ENCODE data around the gene IFT27.

Gene IFT27

DNA sequence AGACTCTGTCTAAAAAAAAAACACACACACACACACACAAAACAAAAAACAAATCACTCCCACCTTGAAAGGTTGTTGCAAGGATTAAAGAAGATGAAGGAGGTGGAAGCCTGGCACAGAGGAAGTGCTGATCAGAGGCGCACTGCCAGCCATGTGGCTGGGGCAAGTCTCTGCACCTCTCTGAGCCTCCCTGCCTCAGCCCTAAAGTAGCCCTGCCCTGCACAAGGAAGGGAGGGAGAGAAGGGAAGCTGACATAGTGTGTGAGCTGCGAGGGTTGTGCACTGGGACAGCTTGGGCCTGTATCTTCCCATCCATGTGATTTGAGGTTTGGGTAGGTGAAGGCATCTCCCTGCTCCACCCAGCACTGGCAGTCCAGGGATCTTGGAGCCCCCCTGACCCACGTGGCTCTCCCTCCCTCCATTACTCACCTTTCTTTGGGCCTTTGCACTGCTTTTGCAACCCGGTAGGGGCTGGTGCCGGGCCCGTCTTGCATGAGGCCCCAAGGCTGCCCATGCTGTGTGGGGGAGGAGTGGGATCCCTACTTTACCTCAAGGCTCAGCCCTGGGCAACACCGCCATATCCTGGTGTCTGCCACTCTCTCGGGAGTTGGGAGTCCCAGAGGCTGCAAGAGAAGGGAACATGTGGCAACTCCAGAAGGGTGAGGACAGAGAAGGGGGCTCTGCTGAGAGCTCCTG, 30.5 kb downstream of the IFT27 start:
- no peak overlapping the region for H3K4me3 ChIP-seq (replicated peaks; ENCODE audit: low read depth, low read length)
- TF ChIP-seq, protein P1, sequence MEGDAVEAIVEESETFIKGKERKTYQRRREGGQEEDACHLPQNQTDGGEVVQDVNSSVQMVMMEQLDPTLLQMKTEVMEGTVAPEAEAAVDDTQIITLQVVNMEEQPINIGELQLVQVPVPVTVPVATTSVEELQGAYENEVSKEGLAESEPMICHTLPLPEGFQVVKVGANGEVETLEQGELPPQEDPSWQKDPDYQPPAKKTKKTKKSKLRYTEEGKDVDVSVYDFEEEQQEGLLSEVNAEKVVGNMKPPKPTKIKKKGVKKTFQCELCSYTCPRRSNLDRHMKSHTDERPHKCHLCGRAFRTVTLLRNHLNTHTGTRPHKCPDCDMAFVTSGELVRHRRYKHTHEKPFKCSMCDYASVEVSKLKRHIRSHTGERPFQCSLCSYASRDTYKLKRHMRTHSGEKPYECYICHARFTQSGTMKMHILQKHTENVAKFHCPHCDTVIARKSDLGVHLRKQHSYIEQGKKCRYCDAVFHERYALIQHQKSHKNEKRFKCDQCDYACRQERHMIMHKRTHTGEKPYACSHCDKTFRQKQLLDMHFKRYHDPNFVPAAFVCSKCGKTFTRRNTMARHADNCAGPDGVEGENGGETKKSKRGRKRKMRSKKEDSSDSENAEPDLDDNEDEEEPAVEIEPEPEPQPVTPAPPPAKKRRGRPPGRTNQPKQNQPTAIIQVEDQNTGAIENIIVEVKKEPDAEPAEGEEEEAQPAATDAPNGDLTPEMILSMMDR (IDR thresholded peaks at IDR 0.05; ENCODE audit: low read depth, low read length, missing control alignments): no peak
- no peak for DNase-seq (ENCODE audit: extremely low read depth, low read depth)

DNA sequence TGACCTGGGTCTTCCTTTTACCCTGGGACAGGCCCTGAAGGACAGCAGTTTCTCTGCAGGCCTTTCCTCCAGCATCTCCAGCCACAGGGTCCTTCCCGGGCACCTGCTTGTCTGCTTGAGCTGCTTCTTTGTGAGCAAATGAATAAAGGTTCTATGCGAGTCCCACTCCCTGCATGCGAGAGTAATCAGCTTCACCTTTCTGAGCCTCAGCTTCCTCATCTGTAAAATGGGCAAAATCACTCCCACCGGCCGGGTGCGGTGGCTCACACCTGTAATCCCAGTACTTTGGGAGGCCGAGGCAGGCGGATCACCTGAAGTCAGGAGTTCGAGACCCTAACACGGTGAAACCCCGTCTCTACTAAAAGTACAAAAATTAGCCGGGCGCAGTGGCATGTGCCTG, 31.1 kb downstream of the IFT27 start:
- TF ChIP-seq, protein P1 (IDR thresholded peaks at IDR 0.05; ENCODE audit: low read depth, low read length, missing control alignments): no peak
- no peak for DNase-seq (ENCODE audit: extremely low read depth, low read depth)
- H3K4me3 ChIP-seq (replicated peaks; ENCODE audit: low read depth, low read length): no peak overlapping the region

DNA sequence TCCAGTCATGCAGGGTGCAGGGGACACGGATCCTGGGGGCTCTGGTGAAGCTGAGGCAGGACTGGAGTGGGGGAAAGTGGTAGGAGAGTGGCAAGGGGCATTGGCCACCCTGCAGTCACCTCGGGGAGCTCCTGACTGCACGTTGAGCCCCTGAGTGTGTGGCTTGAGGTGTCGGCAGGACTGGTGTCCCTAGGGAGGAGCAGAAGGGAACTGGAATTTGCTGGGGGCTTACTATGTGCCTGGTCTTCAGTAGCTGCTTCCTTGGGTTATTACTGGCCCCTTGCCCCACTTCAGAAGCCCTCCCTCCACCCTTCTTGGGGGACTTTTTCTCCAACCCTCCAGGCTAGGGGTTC, 31.5 kb downstream of the IFT27 start:
- TF ChIP-seq, protein P1 (IDR thresholded peaks at IDR 0.05; ENCODE audit: low read depth, low read length, missing control alignments): no peak
- DNase-seq (ENCODE audit: extremely low read depth, low read depth): no peak
- H3K4me3 ChIP-seq (replicated peaks; ENCODE audit: low read depth, low read length): no peak overlapping the region

DNA sequence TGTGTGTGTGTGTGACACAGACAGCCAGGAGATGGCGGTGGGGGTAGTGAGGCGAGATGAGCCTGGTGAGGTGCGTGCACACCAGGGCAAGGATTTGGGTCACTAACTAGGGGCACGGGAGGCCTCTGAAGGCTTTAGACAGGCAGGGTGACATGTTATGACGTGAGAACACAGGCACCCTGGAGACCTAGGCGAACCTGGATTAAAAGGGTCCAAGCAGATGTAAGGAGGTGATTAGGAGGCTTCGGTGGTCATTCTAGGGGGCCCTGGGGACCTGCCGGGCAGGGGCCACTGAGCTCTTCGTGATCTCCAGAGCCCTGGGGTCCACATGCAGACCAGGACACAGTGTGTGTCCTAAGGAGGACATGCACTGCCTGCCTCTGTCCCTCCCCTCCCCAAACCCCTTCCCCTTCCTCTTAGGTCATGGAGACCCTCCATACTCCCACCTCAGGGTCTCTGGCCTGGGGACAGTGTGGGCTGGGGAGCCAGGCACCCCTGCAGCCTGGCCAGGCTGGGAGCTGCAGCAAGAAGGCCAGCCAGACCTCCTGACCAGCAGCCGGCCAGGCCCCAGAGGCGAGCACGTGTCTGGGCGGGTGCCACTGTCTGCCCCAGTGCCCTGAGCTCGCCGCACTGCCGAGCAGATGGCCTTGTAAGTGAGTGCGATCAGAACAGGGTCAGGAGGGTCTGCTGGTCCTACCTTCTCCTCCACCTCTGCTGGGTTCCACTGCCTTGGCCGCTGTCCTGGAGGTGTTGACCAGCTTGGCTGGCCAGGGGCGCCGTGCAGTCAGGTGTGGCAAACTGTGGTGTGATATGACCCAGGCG, 32.1 kb downstream of the IFT27 start:
- no peak overlapping the region for H3K4me3 ChIP-seq (replicated peaks; ENCODE audit: low read depth, low read length)
- TF ChIP-seq, protein P1 (IDR thresholded peaks at IDR 0.05; ENCODE audit: low read depth, low read length, missing control alignments): no peak
- no peak for DNase-seq (ENCODE audit: extremely low read depth, low read depth)

DNA sequence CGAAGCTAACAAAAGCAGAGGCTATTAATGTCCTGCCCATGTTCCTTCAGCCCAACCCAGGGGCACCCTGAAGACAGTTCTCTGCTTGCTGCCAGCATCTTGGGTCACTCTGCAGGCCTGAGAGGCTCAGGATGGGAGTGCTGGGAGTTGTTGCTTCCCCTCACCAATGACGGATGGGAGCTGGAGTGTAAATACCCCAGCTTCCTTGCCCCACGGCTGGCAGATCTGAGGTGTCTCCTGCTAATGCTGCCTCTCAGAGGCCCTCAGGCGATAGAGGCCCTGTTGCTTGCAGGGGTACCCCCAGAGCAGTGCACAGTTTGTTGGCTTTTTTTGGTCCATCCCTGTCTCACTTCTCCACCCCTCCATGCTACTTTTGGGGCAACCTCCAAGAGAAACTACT, 32.9 kb downstream of the IFT27 start:
- no peak overlapping the region for H3K4me3 ChIP-seq (replicated peaks; ENCODE audit: low read depth, low read length)
- TF ChIP-seq, protein P1 (IDR thresholded peaks at IDR 0.05; ENCODE audit: low read depth, low read length, missing control alignments): no peak
- DNase-seq (ENCODE audit: extremely low read depth, low read depth): no peak

DNA sequence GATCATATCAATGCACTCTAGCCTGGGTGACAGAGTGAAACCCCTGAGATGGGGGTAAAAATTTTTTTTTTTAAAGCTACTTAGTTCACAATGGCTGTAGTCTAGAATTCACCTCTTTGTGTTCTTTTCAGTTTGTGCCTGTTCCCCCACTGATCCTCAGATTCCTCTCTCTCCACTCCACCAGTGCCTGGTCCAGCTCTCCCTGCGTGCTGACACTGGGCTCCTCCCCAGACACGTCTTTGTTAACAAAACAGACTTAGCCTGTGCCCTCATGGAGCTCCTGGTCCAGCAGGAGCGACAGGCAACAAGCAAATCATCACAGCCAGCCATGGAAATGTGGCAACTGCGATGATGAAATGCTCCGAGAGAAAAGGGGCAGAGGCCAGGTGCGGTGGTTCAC, 34.0 kb downstream of the IFT27 start:
- TF ChIP-seq, protein P1 (IDR thresholded peaks at IDR 0.05; ENCODE audit: low read depth, low read length, missing control alignments): no peak
- DNase-seq (ENCODE audit: extremely low read depth, low read depth): no peak
- H3K4me3 ChIP-seq (replicated peaks; ENCODE audit: low read depth, low read length): no peak overlapping the region
